GM21515 (cell line): Measurements from ENCODE around the gene C1QTNF5.
A peak's percentile ranks its signal among the peaks of the same experiment; 100 is the strongest.
"Not testable (repeated sequence)": the region's sequence is repeated elsewhere in the genome, so short reads cannot be mapped to it uniquely, and the experiment has no call there.

ENCODE experiments used
- ATAC-seq: cut with Tn5 transposase; IDR thresholded peaks from one replicate; pipeline ENCODE4 v1.9.1; 2021; ENCODE audit not compliant: unreplicated experiment

C1QTNF5 gene, protein sequence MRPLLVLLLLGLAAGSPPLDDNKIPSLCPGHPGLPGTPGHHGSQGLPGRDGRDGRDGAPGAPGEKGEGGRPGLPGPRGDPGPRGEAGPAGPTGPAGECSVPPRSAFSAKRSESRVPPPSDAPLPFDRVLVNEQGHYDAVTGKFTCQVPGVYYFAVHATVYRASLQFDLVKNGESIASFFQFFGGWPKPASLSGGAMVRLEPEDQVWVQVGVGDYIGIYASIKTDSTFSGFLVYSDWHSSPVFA

DNA sequence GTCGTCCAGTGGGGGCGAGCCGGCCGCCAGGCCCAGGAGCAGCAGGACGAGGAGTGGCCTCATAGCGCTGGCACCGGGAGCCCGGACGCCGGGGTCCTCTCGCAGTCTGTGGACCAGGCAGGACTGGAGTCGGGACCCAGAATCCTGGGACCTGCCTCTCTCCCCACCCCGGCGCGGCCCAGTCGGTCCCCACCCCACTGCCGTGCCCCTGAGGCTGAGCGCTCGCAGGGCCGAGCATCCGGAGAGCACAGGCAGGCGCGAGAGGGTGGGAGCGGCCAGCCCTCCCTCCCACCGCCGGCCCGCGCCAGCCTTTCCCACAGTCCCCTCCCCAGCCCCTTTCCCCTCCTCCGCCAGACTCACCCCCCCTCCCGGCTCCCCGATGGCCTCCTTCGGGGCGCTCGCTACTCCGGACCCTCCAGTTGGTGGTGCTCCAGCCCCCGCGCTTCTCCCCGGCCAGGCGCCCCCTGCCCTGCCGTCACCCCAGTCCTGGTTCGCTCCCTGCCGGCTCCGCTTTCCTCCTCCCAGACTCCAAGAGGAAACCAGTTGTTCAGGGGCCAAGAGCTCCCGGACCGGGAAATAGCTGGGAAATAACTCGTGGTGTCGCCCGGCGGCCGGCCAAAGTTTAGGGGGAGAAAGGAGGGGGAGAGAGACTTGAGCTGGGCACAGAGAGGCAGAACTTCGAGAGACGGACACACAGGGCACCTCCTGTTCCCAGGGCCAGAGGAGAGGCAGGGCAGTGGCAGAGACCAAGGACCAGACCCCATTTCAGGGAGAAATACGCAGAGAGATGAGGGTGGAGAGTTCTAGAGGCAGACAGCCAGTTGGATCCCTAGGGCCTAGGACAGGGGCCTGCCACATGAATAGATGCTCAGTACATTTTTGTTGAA is at the start of gene C1QTNF5:
TSS of gene C1QTNF5 (minus strand) at position 549 of the 887 bp plus-strand sequence. CDS start at position 63, 486 bp downstream.
- no peak for ATAC-seq

DNA sequence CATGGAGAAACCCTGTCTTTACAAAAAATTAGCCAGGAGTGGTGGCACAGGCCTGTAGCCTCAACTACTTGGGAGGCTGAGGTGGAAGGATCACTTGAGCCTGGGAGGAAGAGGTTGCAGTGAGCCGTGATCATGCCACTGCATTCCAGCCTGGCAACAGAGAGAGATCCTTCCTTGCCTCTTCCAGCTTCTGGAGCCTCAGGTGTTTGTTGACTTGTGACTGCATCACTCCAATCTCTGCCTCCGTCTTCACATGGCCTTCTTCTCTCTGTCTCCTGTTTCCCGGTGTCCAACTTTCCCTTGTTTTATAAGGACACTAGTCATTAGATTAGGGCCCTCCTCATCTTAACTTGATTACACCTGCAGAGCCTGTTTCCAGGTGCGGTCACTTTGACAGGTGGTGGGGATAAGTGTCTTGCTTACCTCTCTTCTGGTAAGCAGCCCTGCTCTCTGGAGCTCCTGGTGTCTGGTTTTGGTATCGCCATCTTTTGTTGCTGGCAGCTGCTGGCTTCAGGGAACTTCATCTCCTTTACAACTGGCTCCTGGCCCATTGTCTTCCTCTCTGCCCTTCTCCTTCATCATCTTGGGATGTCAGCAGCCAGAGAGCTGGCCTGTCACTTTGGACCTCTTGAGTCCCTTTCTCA is 49.0 kb upstream of the C1QTNF5 start:
- no peak for ATAC-seq

DNA sequence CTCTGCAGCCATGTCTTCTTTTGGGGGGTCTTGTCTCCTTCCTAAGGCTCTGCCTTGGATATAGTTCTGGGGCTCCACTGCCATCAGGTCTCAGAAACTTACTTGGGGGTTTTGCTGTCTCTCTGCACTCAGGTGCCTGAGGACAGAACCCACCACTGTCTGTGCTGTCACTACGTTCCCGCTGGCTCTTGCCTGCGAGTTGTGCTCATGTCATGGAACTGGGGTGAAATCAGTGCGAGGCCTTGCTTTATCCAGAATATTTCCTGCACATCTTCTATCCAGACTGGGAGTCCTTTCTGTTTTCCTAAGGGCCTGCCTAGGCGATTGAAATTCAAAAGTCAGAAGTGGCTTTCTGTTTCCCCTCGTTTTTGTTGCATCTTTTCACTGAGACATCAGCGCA is 47.4 kb upstream of the C1QTNF5 start:
- ATAC-seq: no peak

DNA sequence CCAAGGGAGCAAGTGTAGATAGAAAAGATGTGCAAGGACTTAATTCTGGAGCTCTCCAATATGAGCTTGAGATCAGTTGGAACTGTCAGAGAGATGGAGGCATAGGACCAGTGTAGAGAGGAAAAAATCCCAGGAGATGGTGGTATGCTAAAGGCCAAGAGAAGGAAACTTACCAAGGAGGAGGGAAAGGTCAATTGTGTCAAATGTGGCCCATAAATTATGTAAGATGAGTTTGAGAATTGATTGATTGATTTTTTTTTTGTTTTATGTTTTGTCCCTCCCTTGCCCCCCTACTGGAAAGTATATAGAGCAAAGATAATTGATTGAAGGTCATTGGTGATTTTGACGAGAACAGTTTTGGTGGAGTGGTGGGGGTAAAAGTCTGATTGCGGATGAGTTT is 43.6 kb upstream of the C1QTNF5 start:
- no peak for ATAC-seq

DNA sequence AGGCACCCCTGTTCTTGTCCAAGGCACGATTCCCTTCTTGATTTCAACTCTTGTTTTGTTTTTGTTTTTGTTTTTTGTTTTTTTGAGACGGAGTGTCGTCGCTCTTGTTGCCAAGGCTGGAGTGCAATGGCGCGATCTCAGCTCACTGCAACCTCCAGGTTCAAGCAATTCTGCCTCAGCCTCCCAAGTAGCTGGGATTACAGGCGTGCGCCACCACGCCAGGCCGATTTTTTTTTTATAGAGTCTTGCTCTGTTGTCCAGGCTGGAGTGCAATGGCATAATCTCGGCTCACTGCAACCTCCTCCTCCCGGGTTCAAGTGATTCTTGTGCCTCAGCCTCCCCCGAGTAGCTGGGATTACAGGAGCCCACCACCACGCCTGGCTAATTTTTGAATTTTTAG is 41.8 kb upstream of the C1QTNF5 start:
- ATAC-seq: not testable (repeated sequence)

DNA sequence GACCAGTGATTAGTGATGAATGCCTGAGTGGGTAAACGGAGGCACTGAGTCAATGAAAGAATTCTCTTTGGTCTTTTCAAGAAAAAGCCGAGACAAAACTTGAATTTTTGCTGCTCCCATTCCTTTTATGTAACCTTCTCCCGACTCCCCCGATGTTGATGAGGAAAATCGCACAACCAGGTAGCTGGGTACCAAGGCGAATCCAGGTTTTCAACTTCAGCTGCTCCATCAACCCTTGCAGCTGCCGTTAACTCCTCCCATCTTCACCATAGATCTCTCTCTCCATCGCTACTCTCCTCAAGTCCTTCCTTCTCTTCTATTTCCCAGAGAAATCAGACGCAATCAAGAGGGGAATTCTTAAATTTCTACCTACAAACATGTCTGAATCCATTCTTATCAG is 41.4 kb upstream of the C1QTNF5 start:
- no peak for ATAC-seq

DNA sequence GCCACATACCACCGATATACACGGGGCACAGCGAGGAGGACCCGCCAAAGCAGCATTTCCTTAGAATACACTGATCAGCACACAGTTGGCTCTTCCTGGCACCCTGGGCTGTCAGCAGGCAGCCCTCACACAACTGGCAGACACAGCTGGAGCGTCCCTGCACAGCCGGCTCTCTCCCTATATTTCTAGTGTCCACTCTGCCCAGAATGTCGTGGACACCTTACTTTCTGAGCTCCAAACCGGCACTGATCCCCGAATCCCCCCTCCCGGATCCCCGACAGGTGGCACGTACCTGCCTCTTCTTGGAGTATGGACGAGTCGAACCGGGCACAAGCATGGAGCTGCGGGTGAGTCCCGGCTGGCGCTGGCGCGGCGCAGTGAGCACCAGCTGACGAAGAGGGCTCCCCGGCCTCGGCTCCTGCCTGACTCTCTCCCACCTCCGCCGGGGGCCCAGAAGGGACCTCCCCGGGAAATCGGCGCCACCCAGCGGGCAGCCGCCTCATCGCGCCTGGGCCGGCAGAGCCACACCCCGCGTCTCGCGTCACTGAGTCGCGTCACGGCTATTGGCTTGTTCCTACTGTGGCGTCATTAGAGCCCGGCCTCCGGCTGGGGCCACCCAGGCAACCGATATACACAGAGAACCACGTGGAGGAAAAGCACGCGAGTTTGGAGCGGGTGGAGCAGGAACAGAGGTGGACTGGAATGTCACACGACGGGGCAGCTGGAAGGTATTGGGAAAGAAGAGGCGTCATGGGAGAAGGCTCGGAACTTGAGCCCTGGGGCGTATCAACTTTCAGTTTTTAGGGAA is 40.7 kb upstream of the C1QTNF5 start, which contains the start of gene USP2:
TSS of gene USP2 (minus strand) at position 510 of the 808 bp plus-strand sequence. CDS start 8,210 bp downstream, outside the sequence.
- ATAC-seq: peak; percentile 98

DNA sequence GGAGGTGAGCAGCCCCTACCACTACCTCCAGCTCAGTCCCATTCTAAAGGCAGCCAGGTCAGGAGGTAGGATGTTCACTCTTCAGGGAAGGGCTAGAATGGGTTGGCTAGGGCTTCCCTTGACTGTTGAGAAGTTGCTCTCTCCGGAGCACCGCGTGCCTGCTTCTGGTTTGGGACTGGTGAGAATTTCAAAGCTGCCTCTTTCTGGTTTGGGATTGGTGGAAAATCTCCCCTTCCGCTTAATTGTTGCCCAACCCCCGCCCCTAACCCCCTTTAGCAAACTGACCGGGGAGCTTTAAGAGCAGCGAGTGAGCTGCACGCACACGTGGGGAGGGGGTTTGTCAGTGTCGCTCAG is 40.1 kb upstream of the C1QTNF5 start:
- ATAC-seq: no peak

DNA sequence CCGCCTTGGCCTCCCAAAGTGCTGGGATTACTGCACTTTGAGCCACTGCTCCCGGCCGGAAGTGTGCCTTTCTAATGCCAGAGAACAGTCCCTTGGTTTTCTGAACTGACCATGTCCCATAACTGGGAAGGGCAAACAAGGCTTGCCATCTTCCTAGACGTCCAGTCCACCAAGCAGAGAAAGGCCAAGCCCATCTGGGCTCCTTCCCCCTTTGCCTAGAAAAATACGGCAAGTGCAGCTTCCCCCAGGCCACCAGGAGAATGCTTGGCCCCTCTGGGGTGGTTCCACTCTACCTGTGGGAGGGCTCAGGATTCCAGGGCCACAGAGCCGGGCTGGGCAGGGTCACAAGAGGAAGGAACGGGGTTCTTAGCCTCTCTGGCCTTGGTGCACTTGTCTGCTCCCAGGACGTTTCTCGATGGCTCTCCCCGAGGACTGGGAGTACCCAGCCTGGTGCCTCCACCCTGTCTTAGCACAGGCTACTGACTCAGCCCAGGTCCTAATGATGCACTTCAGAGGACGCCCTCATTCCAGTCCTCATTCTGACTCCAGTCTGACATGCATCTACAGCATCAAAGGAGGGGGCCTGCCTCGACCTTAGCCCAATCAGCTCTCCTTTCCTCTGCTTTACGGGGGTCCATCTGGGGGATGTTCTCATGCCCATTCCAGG is 39.6 kb upstream of the C1QTNF5 start:
- ATAC-seq: no peak

DNA sequence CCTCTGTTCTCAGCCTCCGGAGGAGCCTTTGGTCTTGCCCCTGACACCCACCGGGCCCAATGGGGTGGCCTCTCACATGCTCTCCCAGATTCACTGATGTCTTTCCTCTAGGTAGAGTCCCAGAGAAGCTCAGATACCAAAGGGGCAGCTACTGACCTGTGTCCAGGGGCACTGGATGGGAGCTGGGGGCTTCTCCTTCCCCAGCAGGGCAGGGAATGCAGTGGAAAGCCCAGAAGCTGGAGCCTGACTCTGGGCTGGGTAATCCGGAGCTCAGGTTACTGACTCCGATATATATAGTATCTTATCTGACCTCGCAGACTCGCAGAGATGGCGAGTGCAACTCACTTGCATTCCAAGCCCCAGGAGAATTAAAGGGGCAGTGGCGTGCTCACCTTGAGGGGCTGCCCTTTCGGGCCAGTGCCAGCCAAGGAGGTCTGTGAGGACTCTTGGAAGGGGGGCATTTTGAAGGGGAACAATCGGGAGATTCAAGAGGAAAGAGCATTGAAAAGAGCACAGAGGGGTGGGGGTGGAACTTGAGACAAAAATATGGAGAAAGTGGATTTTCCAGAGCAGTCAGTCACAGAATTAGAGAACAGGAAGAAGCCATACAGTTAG is 38.3 kb upstream of the C1QTNF5 start:
- ATAC-seq: no peak

DNA sequence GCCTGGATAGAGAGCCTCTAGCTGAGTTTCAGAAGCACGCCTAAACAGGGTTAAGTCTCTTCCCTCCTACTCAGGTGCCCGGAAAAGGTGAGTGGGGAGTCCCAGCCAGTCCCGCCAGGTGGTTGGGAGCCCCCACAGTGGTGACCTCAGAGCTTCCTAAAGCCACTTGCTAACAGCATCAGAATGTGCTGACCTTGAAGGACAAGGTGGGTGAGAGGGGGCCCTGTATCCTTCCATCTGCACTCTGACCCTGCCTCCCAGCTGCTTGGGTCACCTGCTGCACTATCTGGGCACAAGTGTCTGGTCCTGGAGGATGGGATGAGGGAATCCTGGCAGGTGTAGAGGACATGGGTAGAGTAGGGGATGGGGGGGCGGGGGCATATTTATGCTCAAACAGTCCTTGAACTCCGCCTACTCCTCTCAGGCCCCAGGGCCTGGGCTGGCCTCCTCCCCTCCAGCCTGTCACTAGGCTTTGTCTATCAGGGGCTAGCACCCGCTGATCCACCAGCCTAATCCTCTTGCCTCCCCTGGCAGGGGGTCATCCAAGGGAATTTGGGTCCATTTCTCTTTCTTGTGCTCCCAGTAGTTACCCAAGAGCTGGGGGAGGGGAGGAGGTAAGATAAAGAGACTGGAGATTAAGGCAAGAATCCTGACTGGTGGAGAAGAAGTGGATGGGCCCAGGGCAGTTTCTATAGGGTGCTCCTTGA is 37.4 kb upstream of the C1QTNF5 start:
- ATAC-seq: no peak

DNA sequence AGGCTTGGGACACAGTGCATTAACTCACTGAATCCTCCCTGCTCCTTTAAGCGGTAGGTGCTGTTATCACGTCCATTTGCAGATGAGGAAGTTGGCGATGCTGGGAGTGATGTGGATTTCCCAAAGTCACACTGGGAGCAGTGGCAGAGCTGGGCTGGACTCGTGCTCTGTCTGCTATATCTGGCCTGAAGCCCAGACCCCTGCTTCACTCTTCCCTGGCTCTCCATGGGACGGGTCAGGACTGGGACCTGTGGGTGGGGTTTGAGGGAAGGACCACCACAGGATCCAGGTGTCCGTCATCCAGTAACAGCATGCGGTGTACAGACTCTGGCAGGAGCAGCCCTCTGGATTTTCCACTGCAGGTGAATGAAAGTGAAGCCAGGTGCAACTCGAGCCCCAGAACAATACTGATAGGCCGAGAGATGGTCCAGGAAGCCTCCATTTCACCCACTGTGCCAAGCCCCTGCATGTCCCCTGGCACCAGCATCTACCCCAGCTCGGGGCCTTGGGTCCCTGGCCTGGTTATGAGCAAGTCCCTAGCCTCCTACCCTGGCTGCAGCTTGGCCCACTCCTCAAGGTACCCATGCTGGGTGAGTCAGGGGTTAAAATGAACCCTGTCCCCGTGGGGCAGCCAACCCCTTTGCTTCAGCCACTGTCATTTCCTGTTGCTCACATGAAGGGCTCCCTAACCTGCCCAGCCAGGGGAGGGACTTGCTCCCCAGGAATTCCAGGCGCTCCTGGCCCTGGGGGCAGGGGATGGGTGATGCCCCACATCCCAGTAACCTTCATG is 36.6 kb upstream of the C1QTNF5 start:
- ATAC-seq: no peak

DNA sequence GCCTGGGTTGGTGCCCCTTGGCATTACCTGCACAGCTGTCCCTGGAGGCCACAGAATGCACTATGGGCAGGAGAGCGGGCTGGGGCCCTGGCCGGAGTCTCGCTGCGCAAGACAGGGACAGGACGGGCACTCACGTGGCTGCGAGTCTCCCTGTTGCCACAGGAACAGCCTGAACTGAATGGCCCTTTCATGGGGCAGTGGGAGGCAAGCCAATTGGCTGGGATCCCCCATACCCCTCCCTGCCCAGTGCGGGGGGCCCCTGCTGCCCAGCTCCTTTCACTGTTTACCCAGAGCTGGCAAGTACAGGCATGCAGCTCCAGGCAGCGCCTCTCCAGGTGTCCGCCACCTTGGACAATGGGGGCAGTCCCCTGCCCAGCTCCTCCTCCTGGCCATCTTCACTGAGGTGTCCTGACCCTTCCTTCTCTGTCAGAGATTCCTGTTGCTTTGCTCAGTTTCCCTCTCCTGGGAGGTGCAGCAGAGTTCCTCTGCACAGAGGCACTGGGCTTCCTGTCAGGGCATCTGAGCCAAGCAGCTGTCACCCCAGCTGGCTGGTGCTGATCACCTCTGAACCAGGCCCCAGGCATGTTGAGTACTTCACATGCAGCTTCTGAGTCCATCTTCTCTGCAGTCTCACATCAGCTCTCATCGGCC is 35.6 kb upstream of the C1QTNF5 start:
- no peak for ATAC-seq

DNA sequence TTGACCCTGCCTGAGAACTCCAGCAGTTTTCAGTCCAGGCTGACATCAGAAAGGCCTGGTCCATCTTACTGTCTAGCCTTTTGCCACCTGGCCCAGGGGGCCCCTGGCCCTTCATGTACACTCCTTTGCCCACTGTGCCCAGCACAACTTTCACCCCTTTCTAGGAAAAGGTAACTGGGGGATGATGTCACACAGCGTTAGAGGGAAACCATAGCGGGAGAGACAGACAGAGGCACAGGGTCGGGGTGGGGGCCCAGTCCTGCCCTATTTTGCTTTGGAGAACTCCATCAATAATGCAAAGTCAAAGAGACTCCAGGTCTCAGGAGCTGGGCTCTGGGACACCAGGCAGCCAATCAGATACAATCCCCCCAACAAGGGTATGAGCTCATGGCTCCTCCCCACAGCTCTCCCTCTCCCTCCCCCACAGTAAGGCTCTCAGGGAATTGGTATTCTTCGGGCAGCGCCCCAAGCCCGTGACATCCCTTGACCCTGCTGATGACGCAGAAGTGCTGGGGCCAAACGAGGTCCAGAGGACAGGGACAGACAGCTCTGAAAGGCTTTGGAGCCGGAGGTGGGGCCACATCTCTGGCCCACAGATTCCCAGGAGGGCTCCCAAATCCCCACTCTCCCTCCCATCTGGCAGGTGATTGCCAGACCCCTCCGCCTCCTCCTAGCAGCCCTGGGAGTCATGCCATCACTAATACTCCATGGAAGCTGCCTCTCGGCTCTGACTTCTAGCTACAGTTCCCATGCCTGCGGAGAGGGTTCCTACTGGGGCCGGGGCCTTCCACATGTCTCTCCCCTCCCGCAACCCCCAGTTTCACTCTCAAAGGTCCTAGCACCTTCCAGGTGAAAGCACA is 34.9 kb upstream of the C1QTNF5 start:
- no peak for ATAC-seq

DNA sequence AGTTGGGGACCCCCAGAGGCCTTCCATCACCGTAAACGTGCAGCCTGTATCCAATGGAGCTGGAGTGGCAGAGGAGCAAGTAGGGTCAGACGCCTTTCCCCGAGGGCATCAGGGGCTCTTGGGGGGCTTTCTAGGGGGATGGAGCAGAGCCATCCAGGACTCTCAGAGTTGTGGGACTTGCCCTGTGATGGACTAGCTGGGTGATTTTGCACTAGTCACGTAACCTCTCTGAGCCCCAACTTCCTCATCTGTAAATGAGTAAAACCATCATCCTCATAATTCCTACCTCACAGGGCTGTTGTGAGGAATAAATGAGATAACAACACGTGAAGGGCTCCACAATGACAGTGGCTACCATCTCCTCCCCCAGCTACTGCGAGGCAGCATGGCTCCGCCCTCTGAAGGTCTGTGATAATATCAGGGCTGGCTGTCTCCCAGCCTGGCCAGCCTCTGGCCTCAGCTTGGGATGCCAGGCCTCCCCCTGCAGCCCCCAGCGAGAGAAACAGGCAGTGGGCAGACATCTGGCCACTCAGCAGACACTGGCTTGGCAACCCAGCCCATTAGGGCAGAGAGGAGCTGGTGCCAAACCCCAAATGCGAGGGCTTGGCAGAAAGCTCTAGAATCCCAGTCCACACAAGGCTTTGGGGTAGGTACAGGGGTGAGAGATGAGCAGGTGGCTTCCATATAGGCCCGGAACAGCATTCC is 34.1 kb upstream of the C1QTNF5 start:
- no peak for ATAC-seq

DNA sequence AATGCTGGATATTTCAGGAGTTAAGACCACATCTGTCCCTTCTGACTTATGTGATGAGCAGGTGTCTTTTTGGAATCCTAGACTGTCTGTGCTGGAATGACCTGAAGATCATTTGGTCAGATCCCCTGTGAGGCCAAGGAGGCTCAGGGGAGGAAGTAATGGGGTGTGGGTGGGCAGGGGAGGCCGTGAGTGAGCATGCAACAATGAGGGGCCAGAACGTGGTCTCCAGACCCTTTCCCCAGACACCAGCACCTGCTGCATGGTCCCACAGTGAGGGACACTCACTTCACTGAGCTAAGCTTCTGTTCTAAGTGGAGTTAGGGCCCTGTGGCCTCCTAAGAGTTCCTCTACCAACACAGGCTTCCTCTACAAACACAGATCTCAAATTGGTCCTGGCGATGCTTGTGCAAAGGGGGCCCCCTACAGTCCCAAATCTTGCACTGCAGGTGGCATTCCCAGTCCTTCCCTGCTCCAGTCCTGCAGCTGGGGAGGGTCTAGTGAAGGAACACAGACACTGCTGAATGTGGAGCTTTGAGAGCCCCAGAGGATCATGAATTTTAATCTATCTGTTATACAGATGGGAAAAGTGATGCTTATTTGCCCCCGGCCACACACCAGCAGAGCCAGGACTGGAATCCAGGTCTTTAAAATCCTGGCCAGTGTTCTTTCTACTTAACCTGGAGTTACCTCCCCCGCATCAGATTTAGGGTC is 33.4 kb upstream of the C1QTNF5 start:
- no peak for ATAC-seq
